Islet of Langerhans (tissue), 1 donor: Measurements from ENCODE around the gene PLIN1.

Source experiments
- FAIRE-seq: peaks from one replicate; lab custom pipeline; 2011; peaks lifted over from hg19 to GRCh38; lab: Jason Lieb, UNC

The PLIN1 gene

DNA sequence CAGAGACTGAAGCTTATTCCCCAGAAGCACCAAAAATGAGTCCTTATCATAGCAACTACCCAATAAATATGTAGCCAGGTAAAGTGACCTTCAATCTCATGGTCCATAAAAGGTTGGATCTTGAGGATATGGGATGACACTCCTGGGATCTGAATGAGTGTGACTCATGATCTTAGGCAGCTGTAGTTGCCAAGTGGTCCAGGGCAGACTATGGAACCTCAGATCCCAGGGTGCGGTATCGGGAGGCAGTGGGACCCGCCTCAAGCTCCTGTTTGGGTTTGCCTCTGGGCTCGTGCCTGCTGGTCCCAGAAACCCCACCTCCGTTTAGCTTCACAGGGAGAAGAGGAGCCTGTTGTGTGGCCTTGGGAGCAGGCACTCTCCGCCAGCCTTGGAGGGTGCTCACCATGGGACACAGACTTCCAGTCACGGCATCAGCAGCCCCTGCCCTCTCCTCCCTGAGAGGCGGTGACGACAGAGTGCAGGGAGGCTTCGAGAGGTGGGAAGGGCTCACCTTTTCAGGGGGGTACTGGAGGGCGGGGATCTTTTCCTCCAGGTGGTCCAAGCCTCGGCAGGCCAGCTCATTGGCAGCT lies 8.1 kb downstream of the PLIN1 start:
- FAIRE-seq = no peak

- no peak for FAIRE-seq
Measured at GRCh38 chr15:89669941-89670340, 9.2 kb downstream of the PLIN1 start.

DNA sequence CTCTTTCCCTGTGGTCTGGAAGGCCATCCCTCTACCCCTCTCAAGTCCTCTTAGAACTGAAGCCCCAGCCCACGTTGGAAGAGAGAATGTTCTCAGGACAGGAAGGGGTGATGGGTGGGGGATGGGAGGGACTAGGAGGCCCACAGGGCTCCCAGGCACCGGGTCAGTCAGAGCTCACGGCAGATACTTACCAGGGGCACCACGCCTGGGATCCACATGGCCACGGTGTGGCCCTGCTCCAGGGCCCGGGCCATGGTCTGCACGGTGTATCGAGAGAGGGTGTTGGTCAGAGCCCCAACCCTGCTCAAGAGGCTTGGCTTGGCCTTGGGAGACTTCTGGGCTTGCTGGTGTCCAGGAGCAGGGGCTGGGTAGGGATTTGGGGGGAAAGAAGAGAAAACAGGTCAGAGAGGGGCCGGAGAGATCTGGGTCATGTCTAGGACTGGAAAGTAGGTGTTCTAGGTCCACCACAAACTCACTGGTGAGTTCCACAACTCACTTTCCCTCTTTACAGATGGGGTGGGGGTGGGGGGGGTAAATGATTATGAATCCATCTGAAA lies 9.8 kb downstream of the PLIN1 start:
- no peak for FAIRE-seq

GRCh38 chr15:89668171-89668570 lies 11.0 kb downstream of the PLIN1 start:
- no peak for FAIRE-seq

- no peak for FAIRE-seq
Measured at GRCh38 chr15:89667706-89667960, 11.5 kb downstream of the PLIN1 start.

GRCh38 chr15:89666858-89667705 lies 12.1 kb downstream of the PLIN1 start:
- no peak for FAIRE-seq

- no peak for FAIRE-seq
Measured at GRCh38 chr15:89666184-89666857, 12.8 kb downstream of the PLIN1 start.

- no peak for FAIRE-seq
Measured at GRCh38 chr15:89665449-89666181, 13.6 kb downstream of the PLIN1 start.

- no peak for FAIRE-seq
Measured at GRCh38 chr15:89664441-89665350, 14.5 kb downstream of the PLIN1 start.

GRCh38 chr15:89662893-89663626 lies 16.1 kb downstream of the PLIN1 start:
- FAIRE-seq = no peak

DNA sequence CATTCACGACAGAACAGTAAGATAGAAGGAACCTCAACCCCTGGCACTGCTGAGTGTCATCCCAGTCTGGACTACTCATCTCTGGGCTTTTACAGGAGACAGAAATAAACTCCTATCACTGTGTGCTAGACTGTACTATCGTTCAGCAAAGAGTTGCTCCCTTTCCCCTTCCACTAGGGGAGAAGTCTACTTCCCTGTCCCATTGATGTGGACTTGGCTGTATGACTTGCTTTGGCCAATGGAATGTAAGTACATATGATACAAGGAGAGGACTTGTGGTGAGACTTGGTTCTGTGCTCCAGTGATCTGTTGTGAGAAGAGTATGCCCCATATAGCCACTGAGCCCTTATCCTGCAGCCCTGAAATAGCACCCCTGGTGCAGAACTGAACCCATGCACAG lies 18.6 kb downstream of the PLIN1 start:
- FAIRE-seq = no peak

GRCh38 chr15:89659295-89659694 lies 19.9 kb downstream of the PLIN1 start:
- FAIRE-seq = no peak

DNA sequence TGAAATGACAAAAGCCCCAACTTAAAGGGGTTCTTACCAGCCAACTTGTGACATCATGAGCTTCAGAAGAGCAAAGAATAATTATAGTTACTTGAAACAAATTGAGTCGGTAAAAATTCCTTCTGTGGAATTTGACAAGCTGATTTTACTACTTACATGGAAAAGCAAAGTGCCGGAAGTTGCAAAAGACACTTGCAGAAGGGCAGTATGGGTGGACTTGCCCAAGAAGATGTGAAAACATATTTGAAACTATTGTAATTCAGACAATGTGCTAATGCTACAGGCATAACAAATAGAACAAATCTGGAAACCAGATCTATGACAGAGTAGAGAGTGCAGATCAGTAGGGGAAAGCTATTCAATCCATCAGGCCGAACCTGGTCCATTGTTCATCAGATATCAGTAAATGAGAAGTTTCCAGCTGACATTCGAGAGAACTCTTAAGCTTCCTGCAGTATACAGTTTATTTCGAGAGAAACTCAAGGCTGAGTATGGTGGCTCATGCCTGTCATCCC lies 21.4 kb downstream of the PLIN1 start:
- no peak for FAIRE-seq

GRCh38 chr15:89656116-89656815 lies 22.9 kb downstream of the PLIN1 start:
- FAIRE-seq = no peak

DNA sequence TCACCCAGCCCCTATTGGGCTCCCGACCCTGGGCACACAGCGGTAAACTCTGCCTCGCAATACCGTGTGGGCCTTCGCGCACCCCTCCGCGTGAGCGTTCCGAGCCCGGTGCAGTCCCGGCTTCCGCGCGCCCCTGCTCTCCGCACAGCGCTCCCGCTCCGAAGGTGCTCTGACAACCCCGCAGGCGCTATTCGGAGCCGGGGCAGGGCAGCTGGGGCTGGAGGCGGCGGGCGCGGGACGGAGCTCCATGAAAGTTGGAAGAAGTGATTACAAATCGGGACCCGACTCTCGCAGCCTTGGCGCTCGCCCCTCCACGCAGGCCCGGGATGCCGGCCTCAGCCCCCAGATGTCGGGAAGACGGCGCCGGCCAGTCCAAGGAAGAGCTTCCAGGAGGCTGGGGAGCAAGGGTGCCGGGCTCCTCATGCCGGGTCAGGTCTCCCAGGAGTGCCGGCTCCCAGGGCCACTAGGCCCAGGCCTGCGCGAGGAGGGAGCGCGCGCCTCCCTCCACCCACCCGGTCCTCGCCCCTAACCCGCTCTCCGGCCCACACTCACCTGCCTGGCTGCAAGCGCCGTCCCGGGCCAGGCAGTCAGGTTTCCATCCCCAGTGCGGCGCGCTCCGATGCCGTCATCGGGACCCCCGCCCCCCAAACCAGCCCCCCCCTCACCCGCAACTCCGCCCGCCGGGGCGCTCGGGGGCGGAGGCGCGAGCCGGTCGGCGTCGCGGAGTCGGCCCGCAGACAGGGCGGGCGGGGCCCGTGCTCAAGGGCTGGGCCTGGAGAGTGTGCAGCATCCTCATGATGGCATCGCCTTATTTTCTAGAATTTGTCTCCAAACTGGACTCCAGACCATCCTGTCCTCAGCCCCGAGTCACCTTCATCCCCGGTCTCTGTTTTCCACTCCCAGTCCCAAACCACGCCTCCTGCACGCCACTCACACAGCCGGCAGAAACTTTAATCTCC lies 24.0 kb downstream of the PLIN1 start, which contains the start of gene KIF7:
Gene KIF7, minus strand, starts transcription at position 621 of the 959 bp plus-strand sequence. CDS start 2,537 bp downstream, outside the sequence.
- no peak for FAIRE-seq

GRCh38 chr15:89654301-89654761 lies 24.8 kb downstream of the PLIN1 start:
- no peak for FAIRE-seq

DNA sequence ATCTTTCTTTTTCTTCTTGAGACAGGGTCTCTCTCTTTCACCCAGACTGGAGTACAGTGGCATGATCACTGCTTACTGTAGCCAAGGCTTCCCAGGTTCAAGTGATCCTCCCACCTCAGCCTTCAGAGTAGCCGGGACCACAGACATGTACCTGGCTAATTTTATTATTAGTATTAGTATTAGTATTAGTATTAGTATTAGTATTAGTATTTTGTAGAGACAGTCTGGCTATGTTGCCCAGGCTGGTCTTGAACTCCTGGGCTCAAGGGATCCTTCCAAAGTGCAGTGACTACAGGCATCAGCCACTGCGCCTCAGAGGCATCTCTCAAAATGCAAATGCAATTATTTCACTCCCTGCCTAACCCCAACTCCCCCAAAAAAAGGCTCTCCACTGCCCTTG lies 25.6 kb downstream of the PLIN1 start:
- no peak for FAIRE-seq

GRCh38 chr15:89652666-89653065 lies 26.5 kb downstream of the PLIN1 start:
- no peak for FAIRE-seq

DNA sequence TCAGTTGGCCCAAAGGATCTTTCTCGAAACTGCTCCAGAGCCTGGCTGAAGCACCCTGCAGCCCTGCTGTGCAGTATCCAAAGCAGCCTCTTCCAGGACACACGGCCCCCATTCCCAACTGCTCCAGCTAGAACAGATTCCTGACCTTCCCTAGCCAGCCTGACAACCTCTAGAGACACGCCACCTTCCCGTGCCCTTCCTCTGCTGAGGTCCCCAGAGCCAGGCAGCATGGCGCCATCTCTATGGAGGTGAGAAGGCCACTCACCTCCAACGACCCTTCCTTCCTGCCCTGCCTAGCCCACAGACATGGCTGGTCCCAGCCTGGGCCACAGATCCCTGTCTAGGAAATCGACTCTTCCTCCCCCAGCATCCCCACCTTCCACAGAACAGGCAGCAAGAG lies 27.0 kb downstream of the PLIN1 start:
- no peak for FAIRE-seq
